ENCODE data around the gene EHD1. TPM values are rescaled to one million over a fixed set of nuclear protein-coding genes. Genes with fewer than 3 reads are reported as not detected.

EHD1 gene
- total and polyA plus RNA-seq, 9 of the 15 experiments (the other 6 are each of a cell fraction or from before 2014, with no cell fraction given), result 0.46 to 65.0 (median 16.4) TPM

DNA sequence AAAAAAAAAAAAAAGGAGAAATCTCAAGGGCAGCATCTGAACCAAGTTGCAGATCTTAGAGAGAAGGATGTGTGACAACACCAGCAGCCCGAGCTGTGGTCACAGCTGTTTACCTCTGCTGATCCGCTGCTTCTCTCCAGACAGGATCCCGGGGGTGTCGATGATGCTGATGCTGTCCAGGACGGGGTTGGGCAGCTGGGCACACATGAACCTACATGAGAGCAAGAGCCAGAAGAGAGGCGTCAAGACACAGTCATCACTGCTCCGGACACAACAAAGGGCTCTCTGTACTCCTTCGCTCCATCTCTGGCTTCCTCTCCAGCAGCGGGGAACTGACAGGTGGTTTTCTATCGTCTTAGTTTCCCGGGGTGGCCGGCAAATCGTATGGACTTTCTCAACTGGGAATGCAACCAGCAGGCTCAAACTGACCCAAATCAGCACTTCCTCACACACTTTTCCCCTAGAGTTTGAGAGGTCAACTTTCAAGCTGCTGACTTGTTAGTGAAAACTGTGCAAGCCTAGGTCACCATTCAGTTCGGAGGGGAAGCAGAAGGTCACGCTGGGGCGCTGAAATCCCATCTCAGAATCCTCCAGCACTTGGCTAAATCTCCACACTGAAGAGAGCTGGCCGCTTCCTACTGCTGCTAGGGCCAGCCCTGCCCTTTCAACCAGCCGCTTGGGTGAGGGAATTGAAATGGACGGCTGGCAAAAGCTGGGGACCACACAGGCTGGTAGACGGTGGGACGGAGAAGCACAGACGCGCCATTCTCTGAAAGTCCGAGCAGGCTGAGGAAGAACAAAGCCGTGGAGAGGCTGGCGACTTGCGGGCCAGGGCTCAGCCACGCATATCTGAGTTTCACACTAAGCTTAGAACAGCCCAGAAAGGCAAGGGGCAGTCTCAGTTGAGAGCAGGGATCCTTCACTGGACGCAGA, 3.8 kb downstream of the EHD1 start:
- Histone ChIP-seq H3K36me3 (ENCODE audit: control insufficient read depth, insufficient read depth, low read length) (peaks cover 44% of the 10 kb centered on the region; the same call in 2 of the 3 replicates), H3K9me1 (ENCODE audit: control insufficient read depth, insufficient read depth, low read length) (no peaks in the 10 kb centered on the region), H3K27ac (ENCODE audit: extremely low read depth, low read depth, low read length) (no peak overlapping the region), H3K4me3 (no peak overlapping the region), H3K27me3 (ENCODE audit: control insufficient read depth in 2 of 2, insufficient read depth in 2 of 2, low read length in 2 of 2) (no peaks in the 10 kb centered on the region; a peak in 1 of 5 replicates), H4K20me1 (replicated peaks; ENCODE audit: control insufficient read depth, insufficient read depth, low read length) (peaks cover 14% of the 10 kb centered on the region; the same call in 1 of the 2 replicates), H3K9me3 (replicated peaks; ENCODE audit: control insufficient read depth, insufficient read depth, low read depth, low read length) (no peaks in the 10 kb centered on the region), H2AFZ (ENCODE audit: low read depth, low read length) (no peak overlapping the region), H3K9ac (ENCODE audit: insufficient read depth in 1 of 2, low read depth in 2 of 2, low read length in 2 of 2) (peak overlapping the region in 1 of 2 experiments; percentile 38; a peak in 2 of 4 replicates), H3K4me1 (replicated peaks in 1 of 2; ENCODE audit: control insufficient read depth in 2 of 2, insufficient read depth in 2 of 2, low read length in 2 of 2) (peaks cover 46 to 71% of the 10 kb centered on the region in 2 experiments), H3K79me2 (ENCODE audit: control insufficient read depth, insufficient read depth, low read length) (peaks cover 80% of the 10 kb centered on the region), H3K4me2 (ENCODE audit: insufficient read depth, low read length) (no peak overlapping the region)
- intact Hi-C loops (cut with micrococcal nuclease), result no loop called here
- POLR2A ChIA-PET, result interaction anchor here (0.6 to 9.0 kb wide), 9 partner anchors 9 to 625 kb away, joined by 3 to 109 read pairs (median 4); no protein-coding TSS in a partner anchor
- WGBS (ENCODE audit: insufficient coverage, low coverage, missing lambda C conversion rate), result 93% methylated on average over 28 of the region's 29 CpGs
- BruUV-seq (replicated peaks), result no TSS peak
- FAIRE-seq (no peak), ATAC-seq (no peak), DNase-seq (ENCODE audit: extremely low read depth in 1 of 4, low spot score in 3 of 4) (no peak)
- CTCF ChIA-PET (ENCODE audit: low intra/inter-chr PET ratio), result no interaction called here
- TF ChIP-seq HOXB6 (CRISPR knock-in tag; IDR thresholded peaks at IDR 0.05; ENCODE audit: borderline replicate concordance) (no peak), TAF15 (IDR thresholded peaks at IDR 0.05; ENCODE audit: low read depth, low read length) (no peak), BACH1 (tag; IDR thresholded peaks at IDR 0.05) (no peak), STAT5A (IDR thresholded peaks at IDR 0.05; ENCODE audit: borderline replicate concordance, low read length) (no peak), RHOXF2B (CRISPR knock-in tag; conservative IDR thresholded peaks at IDR 0.05) (no peak), NBN (IDR thresholded peaks at IDR 0.05; ENCODE audit: low read depth) (no peak), SMARCE1 (IDR thresholded peaks at IDR 0.05) (no peak), ZNF12 (CRISPR knock-in tag; IDR thresholded peaks at IDR 0.05) (no peak), RB1 (IDR thresholded peaks at IDR 0.05; ENCODE audit: low read depth) (no peak), ZFP30 (CRISPR knock-in tag; IDR thresholded peaks at IDR 0.05; ENCODE audit: borderline replicate concordance) (no peak), TBL1XR1 (IDR thresholded peaks at IDR 0.05; ENCODE audit: low read length in 2 of 2) (no peak), LCOR (CRISPR knock-in tag; IDR thresholded peaks at IDR 0.05) (no peak), SRSF9 (IDR thresholded peaks at IDR 0.05; ENCODE audit: borderline replicate concordance, low read depth, low read length) (no peak)
- TF ChIP-seq, protein P1, sequence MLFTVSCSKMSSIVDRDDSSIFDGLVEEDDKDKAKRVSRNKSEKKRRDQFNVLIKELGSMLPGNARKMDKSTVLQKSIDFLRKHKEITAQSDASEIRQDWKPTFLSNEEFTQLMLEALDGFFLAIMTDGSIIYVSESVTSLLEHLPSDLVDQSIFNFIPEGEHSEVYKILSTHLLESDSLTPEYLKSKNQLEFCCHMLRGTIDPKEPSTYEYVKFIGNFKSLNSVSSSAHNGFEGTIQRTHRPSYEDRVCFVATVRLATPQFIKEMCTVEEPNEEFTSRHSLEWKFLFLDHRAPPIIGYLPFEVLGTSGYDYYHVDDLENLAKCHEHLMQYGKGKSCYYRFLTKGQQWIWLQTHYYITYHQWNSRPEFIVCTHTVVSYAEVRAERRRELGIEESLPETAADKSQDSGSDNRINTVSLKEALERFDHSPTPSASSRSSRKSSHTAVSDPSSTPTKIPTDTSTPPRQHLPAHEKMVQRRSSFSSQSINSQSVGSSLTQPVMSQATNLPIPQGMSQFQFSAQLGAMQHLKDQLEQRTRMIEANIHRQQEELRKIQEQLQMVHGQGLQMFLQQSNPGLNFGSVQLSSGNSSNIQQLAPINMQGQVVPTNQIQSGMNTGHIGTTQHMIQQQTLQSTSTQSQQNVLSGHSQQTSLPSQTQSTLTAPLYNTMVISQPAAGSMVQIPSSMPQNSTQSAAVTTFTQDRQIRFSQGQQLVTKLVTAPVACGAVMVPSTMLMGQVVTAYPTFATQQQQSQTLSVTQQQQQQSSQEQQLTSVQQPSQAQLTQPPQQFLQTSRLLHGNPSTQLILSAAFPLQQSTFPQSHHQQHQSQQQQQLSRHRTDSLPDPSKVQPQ (CRISPR knock-in tag; IDR thresholded peaks at IDR 0.05; ENCODE audit: borderline replicate concordance), result no peak
- TF ChIP-seq, protein P2, sequence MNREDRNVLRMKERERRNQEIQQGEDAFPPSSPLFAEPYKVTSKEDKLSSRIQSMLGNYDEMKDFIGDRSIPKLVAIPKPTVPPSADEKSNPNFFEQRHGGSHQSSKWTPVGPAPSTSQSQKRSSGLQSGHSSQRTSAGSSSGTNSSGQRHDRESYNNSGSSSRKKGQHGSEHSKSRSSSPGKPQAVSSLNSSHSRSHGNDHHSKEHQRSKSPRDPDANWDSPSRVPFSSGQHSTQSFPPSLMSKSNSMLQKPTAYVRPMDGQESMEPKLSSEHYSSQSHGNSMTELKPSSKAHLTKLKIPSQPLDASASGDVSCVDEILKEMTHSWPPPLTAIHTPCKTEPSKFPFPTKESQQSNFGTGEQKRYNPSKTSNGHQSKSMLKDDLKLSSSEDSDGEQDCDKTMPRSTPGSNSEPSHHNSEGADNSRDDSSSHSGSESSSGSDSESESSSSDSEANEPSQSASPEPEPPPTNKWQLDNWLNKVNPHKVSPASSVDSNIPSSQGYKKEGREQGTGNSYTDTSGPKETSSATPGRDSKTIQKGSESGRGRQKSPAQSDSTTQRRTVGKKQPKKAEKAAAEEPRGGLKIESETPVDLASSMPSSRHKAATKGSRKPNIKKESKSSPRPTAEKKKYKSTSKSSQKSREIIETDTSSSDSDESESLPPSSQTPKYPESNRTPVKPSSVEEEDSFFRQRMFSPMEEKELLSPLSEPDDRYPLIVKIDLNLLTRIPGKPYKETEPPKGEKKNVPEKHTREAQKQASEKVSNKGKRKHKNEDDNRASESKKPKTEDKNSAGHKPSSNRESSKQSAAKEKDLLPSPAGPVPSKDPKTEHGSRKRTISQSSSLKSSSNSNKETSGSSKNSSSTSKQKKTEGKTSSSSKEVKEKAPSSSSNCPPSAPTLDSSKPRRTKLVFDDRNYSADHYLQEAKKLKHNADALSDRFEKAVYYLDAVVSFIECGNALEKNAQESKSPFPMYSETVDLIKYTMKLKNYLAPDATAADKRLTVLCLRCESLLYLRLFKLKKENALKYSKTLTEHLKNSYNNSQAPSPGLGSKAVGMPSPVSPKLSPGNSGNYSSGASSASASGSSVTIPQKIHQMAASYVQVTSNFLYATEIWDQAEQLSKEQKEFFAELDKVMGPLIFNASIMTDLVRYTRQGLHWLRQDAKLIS (CRISPR knock-in tag; IDR thresholded peaks at IDR 0.05), result no peak
- in situ Hi-C loops (cut with MboI), result no loop called here

Measured in K562 (cell line).